Measurements from ENCODE around the gene SETD1A. TPM values are rescaled to one million over a fixed set of nuclear protein-coding genes. Genes with fewer than 3 reads are reported as not detected.
A peak's percentile ranks its signal among the peaks of the same experiment; 100 is the strongest.

The SETD1A gene
- polyA plus RNA-seq, 3 donors from 2014 or later = 1.8 to 2.4 TPM; not detected in 1

DNA sequence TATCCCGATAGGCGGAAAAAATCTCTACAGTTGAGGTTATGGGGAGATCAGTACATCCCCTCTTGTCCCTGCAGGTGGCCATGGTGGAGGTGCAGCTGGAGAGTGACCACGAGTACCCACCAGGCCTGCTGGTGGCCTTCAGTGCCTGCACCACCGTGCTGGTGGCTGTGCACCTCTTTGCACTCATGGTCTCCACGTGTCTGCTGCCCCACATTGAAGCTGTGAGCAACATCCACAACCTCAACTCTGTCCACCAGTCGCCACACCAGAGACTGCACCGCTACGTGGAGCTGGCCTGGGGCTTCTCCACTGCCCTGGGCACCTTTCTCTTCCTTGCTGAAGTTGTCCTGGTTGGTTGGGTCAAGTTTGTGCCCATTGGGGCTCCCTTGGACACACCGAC is 4.4 kb upstream of the SETD1A start:
- H3K9me3 Mint-ChIP-seq = no peaks in the 10 kb centered on the region
- no peak for DNase-seq
- H3K4me3 Mint-ChIP-seq = no peak overlapping the region
- peaks cover 35 to 37% of the 10 kb centered on the region in 2 donors for H3K4me1 Mint-ChIP-seq
- no peaks in the 10 kb centered on the region for H3K36me3 Mint-ChIP-seq
- H3K27me3 Mint-ChIP-seq (ENCODE audit: low read depth in 3 of 3) = peaks cover 10 to 11% (median 10%) of the 10 kb centered on the region in 3 donors
- H3K27ac Mint-ChIP-seq = no peak overlapping the region

DNA sequence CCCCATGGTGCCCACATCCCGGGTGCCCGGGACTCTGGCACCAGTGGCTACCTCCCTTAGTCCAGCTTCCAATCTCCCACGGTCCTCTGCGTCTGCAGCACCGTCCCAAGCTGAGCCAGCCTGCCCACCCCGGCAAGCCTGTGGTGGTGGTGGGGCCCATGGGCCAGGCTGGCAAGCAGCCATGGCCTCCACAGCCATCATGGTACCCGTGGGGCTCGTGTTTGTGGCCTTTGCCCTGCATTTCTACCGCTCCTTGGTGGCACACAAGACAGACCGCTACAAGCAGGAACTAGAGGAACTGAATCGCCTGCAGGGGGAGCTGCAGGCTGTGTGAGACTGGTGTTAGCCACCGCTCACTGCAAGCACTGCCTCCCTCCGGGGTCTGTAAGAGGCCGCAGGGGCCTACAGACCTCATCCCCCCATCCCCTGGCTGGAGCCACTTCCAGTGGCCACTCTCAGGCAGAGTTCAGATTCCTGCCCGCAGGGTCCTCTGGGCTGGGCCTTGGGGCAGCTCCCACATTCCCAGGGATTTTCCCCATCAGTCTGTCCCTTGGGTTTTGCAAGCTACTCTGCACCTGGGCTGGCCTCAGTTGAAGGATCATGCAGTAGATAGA is 3.9 kb upstream of the SETD1A start:
- Mint-ChIP-seq H3K4me3 (no peak overlapping the region), H3K27me3 (ENCODE audit: low read depth in 3 of 3) (peaks cover 10 to 14% (median 13%) of the 10 kb centered on the region in 3 donors)
- DNase-seq = peak; percentile 27 to 61 (median 40)

DNA sequence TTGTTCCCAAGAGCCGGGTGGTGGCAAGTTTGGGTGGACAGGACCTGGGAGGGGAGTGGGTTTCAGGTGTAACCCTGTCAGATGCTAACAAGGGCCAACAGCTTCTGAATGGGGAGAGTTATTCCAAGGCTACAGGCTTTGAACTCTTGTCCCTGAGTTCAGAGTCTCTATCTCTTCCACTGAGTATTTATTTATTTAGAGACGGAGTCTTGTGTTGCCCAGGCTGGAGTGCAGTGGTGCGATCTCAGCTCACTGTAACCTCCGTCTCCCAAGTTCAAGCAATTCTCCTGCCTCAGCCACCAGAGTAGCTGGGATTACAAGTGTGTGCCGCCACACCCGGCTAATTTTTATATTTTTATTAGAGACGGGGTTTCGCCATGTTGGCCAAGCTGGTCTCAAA is 2.6 kb upstream of the SETD1A start:
- peak overlapping the region in 1 of 5 donors; percentile 35 for H3K4me3 Mint-ChIP-seq
- peaks cover 18 to 24% (median 19%) of the 10 kb centered on the region in 3 donors for H3K27me3 Mint-ChIP-seq (ENCODE audit: low read depth in 3 of 3)
- no peak for DNase-seq
- H3K36me3 Mint-ChIP-seq = peaks cover 5 to 6% (median 6%) of the 10 kb centered on the region in 3 donors
- H3K4me1 Mint-ChIP-seq = peaks cover 44 to 46% of the 10 kb centered on the region in 2 donors
- H3K27ac Mint-ChIP-seq = peak overlapping the region in 2 of 6 donors; percentile 32 to 34
- no peaks in the 10 kb centered on the region for H3K9me3 Mint-ChIP-seq

More for the DNA sequence above, 3.9 kb upstream of the SETD1A start:
- peaks cover 38 to 41% of the 10 kb centered on the region in 2 donors for H3K4me1 Mint-ChIP-seq
- no peaks in the 10 kb centered on the region for H3K36me3 Mint-ChIP-seq
- peak overlapping the region in 1 of 6 donors; percentile 61 for H3K27ac Mint-ChIP-seq
- H3K9me3 Mint-ChIP-seq = no peaks in the 10 kb centered on the region

DNA sequence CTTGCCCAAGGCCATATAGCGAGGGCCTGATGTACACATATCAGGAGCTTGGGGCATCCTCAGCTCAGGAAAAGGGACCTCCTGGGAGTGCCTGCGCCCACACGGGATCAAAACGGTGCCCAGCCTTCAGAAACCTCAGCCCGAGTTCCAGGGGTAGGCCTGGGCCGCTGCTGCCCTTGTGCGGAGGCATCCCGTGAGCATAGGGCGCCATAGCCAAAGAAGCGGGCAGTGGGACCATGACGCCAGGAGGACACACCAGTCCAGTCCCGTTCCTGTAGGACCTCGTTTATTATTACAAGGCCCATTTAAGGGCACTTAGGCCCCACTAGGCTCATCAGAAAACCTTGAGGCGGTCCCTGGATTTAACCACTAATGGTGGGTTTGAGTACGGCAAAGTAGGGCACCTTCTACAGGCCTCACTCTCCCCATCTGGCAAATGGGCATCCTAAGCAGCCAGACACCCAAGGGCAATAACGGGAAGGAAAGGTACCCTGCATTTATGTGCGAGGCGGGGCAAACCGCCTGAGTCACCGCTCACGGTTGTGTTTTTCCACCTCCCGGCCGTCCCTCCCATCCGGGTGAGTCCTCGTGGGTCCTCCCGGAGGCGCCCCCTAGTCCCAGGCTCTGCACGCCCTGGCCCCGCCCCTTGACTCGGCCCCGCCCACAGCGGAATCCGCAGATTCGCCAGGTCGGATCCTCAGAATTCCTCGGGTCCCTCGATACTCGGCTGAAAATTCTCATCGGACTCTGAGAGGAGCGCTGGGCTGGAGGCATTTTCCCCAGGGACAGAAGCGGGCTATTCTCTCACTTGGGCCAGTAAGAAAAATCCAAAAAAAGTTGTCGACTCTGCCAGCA is 726 bp upstream of the SETD1A start:
- peak overlapping the region; percentile 95 to 97 (median 97) for H3K4me3 Mint-ChIP-seq
- no peaks in the 10 kb centered on the region for H3K9me3 Mint-ChIP-seq
- peaks cover 38 to 50% of the 10 kb centered on the region in 2 donors for H3K4me1 Mint-ChIP-seq
- H3K27me3 Mint-ChIP-seq (ENCODE audit: low read depth in 3 of 3) = peaks cover 15 to 24% (median 19%) of the 10 kb centered on the region in 3 donors
- peaks cover 12 to 20% (median 13%) of the 10 kb centered on the region in 3 donors for H3K36me3 Mint-ChIP-seq
- DNase-seq = peak; percentile 78 to 82 (median 81)
- peak overlapping the region; percentile 95 to 99 (median 97) for H3K27ac Mint-ChIP-seq

DNA sequence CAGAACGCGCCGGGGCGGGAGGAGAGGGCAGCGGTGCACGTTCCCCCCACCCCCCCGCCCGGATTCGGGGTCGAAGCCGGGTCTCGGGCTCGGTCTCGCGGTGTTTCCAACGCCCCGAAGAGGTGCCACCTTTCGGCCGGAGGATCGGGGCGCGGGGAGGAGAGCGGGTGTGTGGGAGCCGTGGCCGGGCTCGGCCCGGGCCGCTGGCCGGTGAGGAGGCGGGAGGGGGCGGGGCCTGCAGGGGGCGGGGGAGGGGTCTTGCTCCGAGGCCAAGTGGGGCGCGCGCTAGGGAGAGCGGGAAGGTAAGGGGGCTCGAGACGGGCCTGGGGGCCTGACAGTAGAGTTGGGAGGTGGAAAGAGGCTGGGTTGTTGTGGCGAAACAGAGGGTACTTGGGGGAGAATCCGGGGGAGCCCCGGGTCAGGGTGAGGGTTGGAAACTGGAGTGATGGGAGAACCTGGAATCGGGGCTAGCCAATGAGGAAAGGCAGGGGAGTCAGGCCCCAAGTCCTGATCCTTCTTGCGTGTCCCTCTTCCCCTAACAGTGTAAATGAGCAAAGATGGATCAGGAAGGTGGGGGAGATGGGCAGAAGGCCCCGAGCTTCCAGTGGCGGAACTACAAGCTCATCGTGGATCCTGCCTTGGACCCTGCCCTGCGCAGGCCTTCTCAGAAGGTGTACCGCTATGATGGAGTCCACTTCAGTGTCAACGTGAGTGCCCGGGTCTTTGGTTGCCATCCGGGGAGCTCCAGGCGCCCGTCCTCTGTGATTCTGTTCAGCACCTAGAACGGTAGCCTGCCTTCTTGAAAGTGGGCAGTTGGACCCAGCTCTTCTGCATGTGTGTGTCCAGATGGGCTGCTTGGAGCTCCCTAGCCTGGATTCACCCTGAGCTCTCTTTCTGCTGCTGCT is 873 bp downstream of the SETD1A start:
- Mint-ChIP-seq H3K4me3 (peak overlapping the region; percentile 83 to 92 (median 88)), H3K27ac (peak overlapping the region; percentile 40 to 93 (median 88)), H3K36me3 (peaks cover 17 to 29% (median 22%) of the 10 kb centered on the region in 3 donors), H3K9me3 (no peaks in the 10 kb centered on the region), H3K4me1 (peaks cover 38 to 45% of the 10 kb centered on the region in 2 donors), H3K27me3 (ENCODE audit: low read depth in 3 of 3) (peaks cover 15 to 24% (median 22%) of the 10 kb centered on the region in 3 donors)
- DNase-seq = no peak

DNA sequence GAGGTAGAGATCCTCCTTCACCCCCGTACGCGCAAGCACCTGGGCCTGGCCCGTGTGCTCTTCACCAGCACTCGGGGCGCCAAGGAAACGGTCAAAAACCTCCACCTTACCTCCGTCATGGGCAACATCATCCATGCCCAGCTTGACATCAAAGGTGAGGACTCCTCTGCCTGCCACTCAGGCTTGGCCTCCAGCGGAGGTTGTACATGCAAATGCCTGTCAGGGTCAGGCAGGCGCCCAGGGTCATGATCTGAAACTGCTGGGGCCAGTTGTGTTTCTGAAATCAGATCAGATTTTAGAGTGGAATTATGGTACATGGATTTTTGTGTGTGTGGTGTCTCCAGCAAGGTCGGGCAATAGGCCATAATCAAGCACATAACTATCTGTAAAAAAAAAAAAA is 3.8 kb downstream of the SETD1A start:
- Mint-ChIP-seq H3K27me3 (ENCODE audit: low read depth in 3 of 3) (peaks cover 16 to 25% (median 21%) of the 10 kb centered on the region in 3 donors), H3K4me3 (no peak overlapping the region), H3K27ac (no peak overlapping the region), H3K36me3 (peaks cover 22 to 38% (median 25%) of the 10 kb centered on the region in 3 donors), H3K9me3 (no peaks in the 10 kb centered on the region), H3K4me1 (peaks cover 33 to 40% of the 10 kb centered on the region in 2 donors)
- no peak for DNase-seq

DNA sequence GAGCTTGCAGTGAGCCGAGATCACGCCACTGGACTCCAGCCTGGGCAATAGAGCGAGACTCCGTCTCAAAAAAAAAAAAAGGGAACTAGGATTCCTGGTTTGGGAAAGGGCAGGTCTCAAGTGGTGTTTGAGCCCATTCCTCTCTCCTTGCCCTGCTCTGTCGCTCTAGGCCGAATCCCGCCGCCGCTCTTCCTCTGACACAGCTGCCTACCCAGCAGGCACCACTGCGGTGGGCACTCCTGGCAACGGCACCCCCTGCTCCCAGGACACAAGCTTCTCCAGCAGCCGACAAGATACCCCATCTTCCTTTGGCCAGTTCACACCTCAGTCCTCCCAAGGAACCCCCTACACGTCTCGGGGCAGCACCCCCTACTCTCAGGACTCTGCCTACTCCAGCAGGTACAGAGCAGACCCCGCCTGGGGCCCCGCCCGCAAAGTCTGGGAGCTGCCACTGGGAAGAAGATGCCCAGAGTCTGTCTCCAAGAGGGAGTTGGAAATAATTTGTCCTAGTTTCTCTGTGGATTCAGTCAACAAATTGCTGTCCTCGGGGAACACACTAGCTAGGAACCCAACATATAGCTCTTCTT is 6.5 kb downstream of the SETD1A start:
- Mint-ChIP-seq H3K27me3 (ENCODE audit: low read depth in 3 of 3) (peaks cover 6 to 14% (median 6%) of the 10 kb centered on the region in 3 donors), H3K9me3 (no peaks in the 10 kb centered on the region), H3K4me3 (no peak overlapping the region), H3K4me1 (peaks cover 16 to 23% of the 10 kb centered on the region in 2 donors), H3K27ac (peak overlapping the region in 1 of 6 donors; percentile 64), H3K36me3 (peaks cover 24 to 52% (median 34%) of the 10 kb centered on the region in 3 donors)
- no peak for DNase-seq

DNA sequence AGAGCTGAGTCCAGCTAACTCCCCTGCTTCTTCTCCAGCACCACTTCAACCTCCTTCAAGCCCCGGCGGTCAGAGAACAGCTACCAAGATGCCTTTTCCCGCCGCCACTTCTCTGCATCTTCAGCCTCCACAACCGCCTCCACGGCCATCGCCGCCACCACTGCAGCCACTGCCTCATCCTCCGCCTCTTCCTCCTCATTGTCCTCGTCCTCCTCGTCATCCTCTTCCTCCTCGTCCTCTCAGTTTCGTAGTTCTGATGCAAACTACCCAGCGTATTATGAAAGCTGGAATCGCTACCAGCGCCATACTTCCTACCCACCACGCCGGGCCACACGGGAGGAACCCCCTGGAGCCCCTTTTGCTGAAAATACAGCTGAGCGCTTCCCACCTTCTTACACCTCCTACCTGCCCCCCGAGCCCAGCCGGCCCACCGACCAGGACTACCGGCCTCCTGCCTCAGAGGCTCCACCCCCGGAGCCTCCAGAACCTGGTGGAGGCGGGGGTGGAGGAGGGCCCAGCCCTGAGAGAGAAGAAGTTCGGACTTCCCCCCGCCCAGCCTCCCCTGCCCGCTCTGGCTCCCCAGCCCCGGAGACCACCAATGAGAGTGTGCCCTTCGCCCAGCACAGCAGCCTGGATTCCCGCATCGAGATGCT is 7.1 kb downstream of the SETD1A start:
- Mint-ChIP-seq H3K27me3 (ENCODE audit: low read depth in 3 of 3) (peaks cover 0 to 9% (median 4%) of the 10 kb centered on the region in 3 donors), H3K27ac (peak overlapping the region in 1 of 6 donors; percentile 11), H3K4me1 (peaks cover 10 to 16% of the 10 kb centered on the region in 2 donors), H3K4me3 (no peak overlapping the region), H3K9me3 (no peaks in the 10 kb centered on the region), H3K36me3 (peaks cover 24 to 50% (median 34%) of the 10 kb centered on the region in 3 donors)
- DNase-seq = no peak

DNA sequence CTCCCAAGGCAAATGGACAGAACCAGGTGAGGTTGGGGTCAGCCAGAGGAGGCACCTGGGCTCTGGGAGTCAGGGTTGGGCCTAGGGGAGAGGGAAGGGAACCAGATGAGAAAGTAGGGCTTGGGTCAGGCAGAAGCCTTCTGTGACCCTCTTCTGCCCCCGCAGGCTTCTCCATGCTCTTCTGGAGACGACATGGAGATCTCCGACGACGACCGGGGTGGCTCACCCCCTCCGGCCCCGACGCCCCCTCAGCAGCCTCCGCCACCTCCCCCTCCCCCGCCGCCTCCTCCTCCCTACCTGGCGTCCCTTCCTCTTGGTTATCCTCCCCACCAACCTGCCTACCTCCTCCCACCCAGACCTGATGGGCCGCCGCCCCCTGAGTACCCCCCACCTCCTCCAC is 7.9 kb downstream of the SETD1A start:
- DNase-seq = no peak

DNA sequence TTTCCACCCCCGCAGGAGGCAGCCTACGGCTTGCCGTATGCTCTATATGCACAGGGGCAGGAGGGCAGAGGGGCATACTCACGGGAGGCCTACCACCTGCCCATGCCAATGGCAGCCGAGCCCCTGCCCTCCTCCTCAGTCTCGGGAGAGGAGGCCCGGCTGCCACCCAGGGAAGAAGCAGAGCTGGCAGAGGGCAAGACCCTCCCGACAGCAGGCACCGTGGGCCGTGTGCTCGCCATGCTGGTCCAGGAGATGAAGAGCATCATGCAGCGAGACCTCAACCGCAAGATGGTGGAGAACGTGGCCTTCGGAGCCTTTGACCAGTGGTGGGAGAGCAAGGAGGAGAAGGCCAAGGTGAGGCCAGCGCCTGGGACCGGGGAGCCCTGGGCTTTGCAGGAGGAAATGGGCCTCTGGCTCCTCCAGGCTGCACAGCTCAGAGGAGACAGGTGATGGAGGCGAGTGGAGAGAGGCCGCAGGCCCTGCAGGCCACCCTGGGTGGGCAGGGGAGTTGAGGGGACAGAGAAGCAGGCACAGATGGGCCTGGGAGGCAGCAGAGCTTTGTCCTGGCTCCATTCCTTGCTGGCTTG is 8.6 kb downstream of the SETD1A start:
- Mint-ChIP-seq H3K4me1 (peaks cover 2 to 4% of the 10 kb centered on the region in 2 donors), H3K9me3 (no peaks in the 10 kb centered on the region), H3K36me3 (peaks cover 23 to 47% (median 30%) of the 10 kb centered on the region in 3 donors)

More for the DNA sequence above, 7.9 kb downstream of the SETD1A start:
- peaks cover 2 to 9% of the 10 kb centered on the region in 2 donors for H3K4me1 Mint-ChIP-seq
- H3K9me3 Mint-ChIP-seq = no peaks in the 10 kb centered on the region
- no peak overlapping the region for H3K4me3 Mint-ChIP-seq
- peaks cover 19 to 44% (median 26%) of the 10 kb centered on the region in 3 donors for H3K36me3 Mint-ChIP-seq
- H3K27me3 Mint-ChIP-seq (ENCODE audit: low read depth in 3 of 3) = peaks cover 0 to 9% (median 4%) of the 10 kb centered on the region in 3 donors
- no peak overlapping the region for H3K27ac Mint-ChIP-seq

DNA sequence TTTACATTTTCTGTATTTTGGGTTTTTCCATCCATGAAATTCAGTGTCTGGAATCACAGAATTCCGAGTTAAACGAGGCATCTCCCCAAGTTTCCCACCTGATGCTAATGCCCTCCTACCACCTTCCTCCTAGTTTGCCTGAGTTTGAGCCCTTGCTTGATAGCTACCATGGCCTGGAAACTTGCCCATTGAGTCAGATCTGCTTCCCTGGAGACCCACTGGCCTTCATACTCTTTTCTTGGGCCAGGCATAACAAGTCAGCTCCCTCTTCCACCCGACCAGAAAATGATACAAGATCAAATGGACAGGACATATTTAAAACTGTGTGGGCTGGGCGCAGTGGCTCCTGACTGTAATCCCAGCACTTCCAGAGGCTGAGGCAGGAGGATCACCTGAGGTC is 10.2 kb downstream of the SETD1A start:
- H3K4me3 Mint-ChIP-seq = no peak overlapping the region
- H3K4me1 Mint-ChIP-seq = peaks cover 0 to 2% of the 10 kb centered on the region in 2 donors
- no peak for DNase-seq
- no peak overlapping the region for H3K27ac Mint-ChIP-seq
- peaks cover 25 to 49% (median 28%) of the 10 kb centered on the region in 3 donors for H3K36me3 Mint-ChIP-seq
- peaks cover 0 to 6% (median 4%) of the 10 kb centered on the region in 3 donors for H3K27me3 Mint-ChIP-seq (ENCODE audit: low read depth in 3 of 3)
- H3K9me3 Mint-ChIP-seq = no peaks in the 10 kb centered on the region

More for the DNA sequence above, 8.6 kb downstream of the SETD1A start:
- H3K4me3 Mint-ChIP-seq = no peak overlapping the region
- H3K27me3 Mint-ChIP-seq (ENCODE audit: low read depth in 3 of 3) = peaks cover 0 to 9% (median 4%) of the 10 kb centered on the region in 3 donors
- no peak for DNase-seq
- no peak overlapping the region for H3K27ac Mint-ChIP-seq

DNA sequence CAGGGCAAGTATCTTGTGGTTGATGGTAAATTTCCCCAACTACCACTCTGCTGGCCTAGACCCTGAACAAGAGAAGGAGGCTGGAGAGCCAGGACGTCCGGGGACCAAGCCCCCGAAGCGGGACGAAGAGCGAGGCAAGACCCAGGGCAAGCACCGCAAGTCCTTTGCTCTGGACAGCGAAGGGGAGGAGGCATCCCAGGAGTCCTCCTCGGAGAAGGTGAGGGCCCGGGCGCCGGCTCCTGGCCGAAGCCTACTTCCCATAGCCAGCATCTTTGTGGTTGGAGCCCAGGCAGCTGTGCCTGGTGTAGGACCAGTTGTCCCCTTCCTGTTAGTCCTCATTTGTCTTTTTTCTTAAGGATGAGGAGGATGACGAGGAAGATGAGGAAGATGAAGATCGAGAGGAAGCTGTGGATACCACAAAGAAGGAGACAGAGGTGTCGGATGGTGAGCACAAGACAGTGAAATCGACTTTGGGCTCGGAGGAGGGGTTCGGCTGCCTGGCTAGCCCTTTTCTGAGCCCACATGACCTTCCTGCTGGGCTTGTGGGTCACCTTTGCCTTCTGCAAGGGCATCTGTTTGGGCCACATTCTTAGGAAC is 11.8 kb downstream of the SETD1A start:
- DNase-seq = no peak
- H3K27ac Mint-ChIP-seq = peak overlapping the region in 1 of 6 donors; percentile 49
- peaks cover 28 to 52% (median 31%) of the 10 kb centered on the region in 3 donors for H3K36me3 Mint-ChIP-seq
- peaks cover 0 to 12% (median 4%) of the 10 kb centered on the region in 3 donors for H3K27me3 Mint-ChIP-seq (ENCODE audit: low read depth in 3 of 3)
- no peak overlapping the region for H3K4me3 Mint-ChIP-seq
- no peaks in the 10 kb centered on the region for H3K9me3 Mint-ChIP-seq
- H3K4me1 Mint-ChIP-seq = peaks cover 0 to 6% of the 10 kb centered on the region in 2 donors
